Measurements from ENCODE around the gene FTH1. TPM values are rescaled to one million over a fixed set of nuclear protein-coding genes. Genes with fewer than 3 reads are reported as not detected.

Gene FTH1
- total and polyA plus RNA-seq, 2 of the 13 experiments (the other 11 are each of a cell fraction or from before 2014, with no cell fraction given): 607 to 760 TPM

- peak; percentile 56 for TF ChIP-seq USF2 (IDR thresholded peaks at IDR 0.05; ENCODE audit: low read depth, low read length)
- peak; percentile 48; the same call in 1 of the 2 replicates for TF ChIP-seq USF2 (CRISPR knock-in tag; IDR thresholded peaks at IDR 0.05; ENCODE audit: borderline replicate concordance)
- peak; percentile 70; the same call in 1 of the 2 replicates for TF ChIP-seq CCDC6 (CRISPR knock-in tag; IDR thresholded peaks at IDR 0.05)
- no peak for TF ChIP-seq ZNF260 (CRISPR knock-in tag; IDR thresholded peaks at IDR 0.05; ENCODE audit: borderline replicate concordance, low read depth)
- peak; percentile 42 for TF ChIP-seq RAD21 (CRISPR knock-in tag; IDR thresholded peaks at IDR 0.05)
- peak; percentile 8; the same call in 1 of the 2 replicates for TF ChIP-seq ZNF652 (CRISPR knock-in tag; IDR thresholded peaks at IDR 0.05; ENCODE audit: borderline replicate concordance, low read depth)
- 0 out of 2 replicates have a peak, but pooled peaks have one; percentile 7 for TF ChIP-seq MAF1 (CRISPR knock-in tag; IDR thresholded peaks at IDR 0.05; ENCODE audit: borderline replicate concordance)
- TF ChIP-seq ZNF710 (CRISPR knock-in tag; IDR thresholded peaks at IDR 0.05; ENCODE audit: borderline replicate concordance): peak; percentile 58; the same call in 1 of the 2 replicates
- peak; percentile 75; the same call in 1 of the 2 replicates for TF ChIP-seq REPIN1 (CRISPR knock-in tag; IDR thresholded peaks at IDR 0.05; ENCODE audit: borderline replicate concordance, low read depth)
- TF ChIP-seq ZNF891 (CRISPR knock-in tag; IDR thresholded peaks at IDR 0.05): no peak; the same call in 1 of the 2 replicates
- TF ChIP-seq ZBTB25 (CRISPR knock-in tag; IDR thresholded peaks at IDR 0.05): peak; percentile 57; the same call in 1 of the 2 replicates
- TF ChIP-seq POLR2G (IDR thresholded peaks at IDR 0.05; ENCODE audit: low read depth, low read length): peak; percentile 63; the same call in 1 of the 2 replicates
- peak; percentile 60 for TF ChIP-seq GABPB1 (CRISPR knock-in tag; IDR thresholded peaks at IDR 0.05)
- peak; percentile 55 for TF ChIP-seq ZFX (CRISPR knock-in tag; IDR thresholded peaks at IDR 0.05; ENCODE audit: low read depth)
- TF ChIP-seq MAZ (IDR thresholded peaks at IDR 0.05; ENCODE audit: borderline replicate concordance, low read depth, low read length): peak; percentile 98; the same call in 1 of the 2 replicates
- TF ChIP-seq MAZ (CRISPR knock-in tag; IDR thresholded peaks at IDR 0.05; ENCODE audit: low read depth): peak; percentile 37
- TF ChIP-seq PITX1 (CRISPR knock-in tag; IDR thresholded peaks at IDR 0.05): 0 out of 2 replicates have a peak, but pooled peaks have one; percentile 3
- no peak for TF ChIP-seq ZNF292 (CRISPR knock-in tag; IDR thresholded peaks at IDR 0.05; ENCODE audit: borderline replicate concordance, low read depth)
- peak; percentile 34 for TF ChIP-seq IRF2 (CRISPR knock-in tag; IDR thresholded peaks at IDR 0.05)
- TF ChIP-seq IRX3 (CRISPR knock-in tag; IDR thresholded peaks at IDR 0.05; ENCODE audit: borderline replicate concordance, low read depth): 0 out of 2 replicates have a peak, but pooled peaks have one; percentile 43
- TF ChIP-seq DNMT3B (CRISPR knock-in tag; conservative IDR thresholded peaks at IDR 0.05): peak; percentile 32; the same call in 1 of the 2 replicates
- TF ChIP-seq SUZ12 (IDR thresholded peaks at IDR 0.05; ENCODE audit: low read depth, low read length): no peak
- peak; percentile 82; the same call in 1 of the 2 replicates for TF ChIP-seq RFXAP (CRISPR knock-in tag; IDR thresholded peaks at IDR 0.05; ENCODE audit: borderline replicate concordance)
- TF ChIP-seq ZNF263 (CRISPR knock-in tag; IDR thresholded peaks at IDR 0.05): peak; percentile 33; the same call in 1 of the 2 replicates
These were observed 4.0 kb upstream of the FTH1 start (continued) for GRCh38 chr11:61971248-61972111.

All from HepG2 (cell line).